H1 (cell line): ENCODE results near the gene CHCHD6. TPM values are rescaled to one million over a fixed set of nuclear protein-coding genes. Genes with fewer than 3 reads are reported as not detected.

ENCODE experiments used
- CTCF ChIA-PET: fragments of 300-600 bp; sonication (Branson Sonifier 250); formaldehyde crosslinking; loops from one replicate; lab custom pipeline; 2021; ENCODE audit not compliant: partially characterized antibody; lab: Charles Lee
- POLR2A ChIA-PET: fragments of 300-600 bp; sonication (Branson Sonifier 250); formaldehyde crosslinking; loops from one replicate; lab custom pipeline; 2021; ENCODE audit warnings: inconsistent platforms; ENCODE audit not compliant: partially characterized antibody; lab: Charles Lee
- DNase-seq, 2 experiments: peaks; one replicate each; pipeline versions ENCODE4 v3.0.0 to v3.0.0-alpha.2; 2010 to 2022; ENCODE audit warnings: low spot score in 2 of 2, low read depth in 1 of 2, mixed read lengths in 1 of 2
- FAIRE-seq: peaks from 2 replicates; lab custom pipeline; 2011; peaks lifted over from hg19 to GRCh38; lab: Jason Lieb, UNC
- H2AFZ ChIP-seq: 2 replicates; pipeline ENCODE4 v1.8.1; 2012; ENCODE audit warnings: low read length, inconsistent platforms
- H2AK5ac ChIP-seq: 2 replicates; pipeline ENCODE4 v1.6.1; 2013; ENCODE audit warnings: low read depth, low read length
- H2BK120ac ChIP-seq: replicated peaks from 2 replicates; pipeline ENCODE3; 2013; ENCODE audit warnings: low read depth, low read length, inconsistent platforms
- H2BK12ac ChIP-seq: 2 replicates; pipeline ENCODE4 v1.6.1; 2013; ENCODE audit warnings: low read depth, low read length
- H2BK15ac ChIP-seq: 2 replicates; pipeline ENCODE4 v1.6.1; 2013; ENCODE audit warnings: low read length
- H2BK20ac ChIP-seq: 2 replicates; pipeline ENCODE4 v1.6.1; 2013; ENCODE audit warnings: low read length
- H2BK5ac ChIP-seq: 2 replicates; pipeline ENCODE4 v1.6.1; 2013; ENCODE audit warnings: low read depth, low read length
- H3K14ac ChIP-seq: 2 replicates; pipeline ENCODE4 v1.6.1; 2013; ENCODE audit warnings: inconsistent platforms; ENCODE audit not compliant: insufficient read length
- H3K18ac ChIP-seq: 2 replicates; pipeline ENCODE4 v1.6.1; 2013; ENCODE audit warnings: low read length; ENCODE audit errors: extremely low read depth
- H3K23ac ChIP-seq: 2 replicates; pipeline ENCODE4 v1.6.1; 2013; ENCODE audit warnings: inconsistent platforms; ENCODE audit not compliant: insufficient read length
- H3K23me2 ChIP-seq: 2 replicates; pipeline ENCODE4 v1.6.1; 2013; ENCODE audit warnings: low read depth, low read length
- H3K27ac ChIP-seq: 2 replicates; pipeline ENCODE4 v1.6.1; 2011; ENCODE audit warnings: low read depth, low read length, inconsistent platforms
- H3K27me3 ChIP-seq, 4 experiments: replicated peaks in 1 of 4; 1 replicate in 1 of 4; 2 replicates in 3 of 4; pipeline versions ENCODE4 v1.6.1 to v1.8.1; 2011 to 2013; ENCODE audit warnings: low read length in 3 of 4, mild to moderate bottlenecking in 3 of 4, inconsistent platforms in 2 of 4, mixed read lengths in 2 of 4, moderate library complexity in 1 of 4; ENCODE audit not compliant: control insufficient read depth in 3 of 4, insufficient read depth in 3 of 4; ENCODE audit errors: extremely low read depth in 1 of 4
- H3K36me3 ChIP-seq, 4 experiments: 2 replicates each; pipeline versions ENCODE4 v1.6.1 to v1.8.1; 2011 to 2013; ENCODE audit warnings: mild to moderate bottlenecking in 4 of 4, low read length in 3 of 4, moderate library complexity in 2 of 4, control low read depth in 1 of 4, inconsistent platforms in 1 of 4; ENCODE audit not compliant: insufficient read depth in 4 of 4, control insufficient read depth in 2 of 4
- H3K4ac ChIP-seq: replicated peaks from 2 replicates; pipeline ENCODE3; 2013; ENCODE audit warnings: low read length, low read depth, mixed read lengths, inconsistent platforms; ENCODE audit not compliant: insufficient read length
- H3K4me1 ChIP-seq, 4 experiments: replicated peaks in 1 of 4; 1 replicate in 1 of 4; 2 replicates in 3 of 4; pipeline versions ENCODE4 v1.6.1 to v1.8.1; 2011 to 2013; ENCODE audit warnings: low read length in 3 of 4, inconsistent platforms in 2 of 4, mixed read lengths in 1 of 4; ENCODE audit not compliant: insufficient read depth in 4 of 4, control insufficient read depth in 3 of 4
- H3K4me2 ChIP-seq, 2 experiments: 2 replicates each; pipeline versions ENCODE4 v1.6.1 to v1.8.1; 2011 to 2013; ENCODE audit warnings: low read depth in 2 of 2, low read length in 2 of 2, control low read depth in 1 of 2, inconsistent platforms in 1 of 2, mild to moderate bottlenecking in 1 of 2; ENCODE audit not compliant: insufficient read depth in 1 of 2
- H3K4me3 ChIP-seq, 4 experiments: fragments of 200-600, 300-600 bp in 1 of 4; sonication (generic), shearing (Covaris generic), sonication (Bioruptor Twin) in 1 of 4; 2 replicates each; pipeline versions ENCODE4 v1.5.1 to v1.8.1; 2011 to 2016; ENCODE audit warnings: low read length in 4 of 4, low read depth in 3 of 4, control low read depth in 2 of 4, inconsistent platforms in 2 of 4, mild to moderate bottlenecking in 2 of 4, mixed read lengths in 1 of 4, moderate library complexity in 1 of 4; ENCODE audit not compliant: insufficient read depth in 2 of 4; ENCODE audit errors: extremely low read depth in 1 of 4
- H3K56ac ChIP-seq: replicated peaks from 2 replicates; pipeline ENCODE3; 2013; ENCODE audit warnings: low read depth, mild to moderate bottlenecking, mixed read lengths, low read length, inconsistent platforms; ENCODE audit not compliant: insufficient read length
- H3K79me1 ChIP-seq: 2 replicates; pipeline ENCODE4 v1.6.1; 2013; ENCODE audit warnings: low read depth, low read length, control low read depth
- H3K79me2 ChIP-seq, 2 experiments: 2 replicates each; pipeline versions ENCODE4 v1.6.1 to v1.8.1; 2012 to 2013; ENCODE audit warnings: low read length in 2 of 2, mild to moderate bottlenecking in 2 of 2, inconsistent platforms in 1 of 2; ENCODE audit not compliant: insufficient read depth in 2 of 2, control insufficient read depth in 1 of 2
- H3K9ac ChIP-seq, 4 experiments: replicated peaks in 1 of 4; 1 replicate in 1 of 4; 2 replicates in 3 of 4; pipeline versions ENCODE4 v1.6.1 to v1.8.1; 2011 to 2013; ENCODE audit warnings: low read depth in 3 of 4, low read length in 3 of 4, control low read depth in 2 of 4, mild to moderate bottlenecking in 2 of 4, moderate library complexity in 2 of 4, inconsistent platforms in 1 of 4; ENCODE audit errors: extremely low read depth in 1 of 4
- H3K9me3 ChIP-seq, 2 experiments: 2 replicates each; pipeline versions ENCODE4 v1.6.1 to v1.8.1; 2012 to 2013; ENCODE audit warnings: mild to moderate bottlenecking in 2 of 2, moderate library complexity in 2 of 2, control low read depth in 1 of 2, inconsistent platforms in 1 of 2, low read depth in 1 of 2, low read length in 1 of 2, mixed read lengths in 1 of 2; ENCODE audit not compliant: insufficient read depth in 2 of 2
- H4K20me1 ChIP-seq, 2 experiments: replicated peaks in 1 of 2; 2 replicates each; pipeline versions ENCODE3 to v1.8.1; 2011 to 2013; ENCODE audit warnings: inconsistent platforms in 2 of 2, low read length in 2 of 2, mild to moderate bottlenecking in 1 of 2; ENCODE audit not compliant: insufficient read depth in 2 of 2, control insufficient read depth in 1 of 2
- H4K5ac ChIP-seq: 2 replicates; pipeline ENCODE4 v1.6.1; 2013; ENCODE audit warnings: low read length, low read depth, mixed read lengths, inconsistent platforms; ENCODE audit not compliant: insufficient read length
- H4K8ac ChIP-seq: 2 replicates; pipeline ENCODE4 v1.8.0; 2013; ENCODE audit warnings: mild to moderate bottlenecking, moderate library complexity, low read length, inconsistent platforms; ENCODE audit not compliant: insufficient read depth; ENCODE audit errors: extremely low read depth
- H4K91ac ChIP-seq: replicated peaks from 2 replicates; pipeline ENCODE3; 2013; ENCODE audit warnings: low read length, mixed read lengths, inconsistent platforms; ENCODE audit not compliant: insufficient read length
- SP4 ChIP-seq: IDR thresholded peaks from 2 replicates; pipeline ENCODE4 v1.6.1; 2012; ENCODE audit warnings: low read length, inconsistent platforms
- WGBS, 2 experiments: shearing (Covaris generic) in 1 of 2; methylation state at CpG; one replicate each; pipeline versions ENCODE4 v1.1.6 to v1.1.7; 2013 to 2015; ENCODE audit warnings: low lambda C conversion rate in 2 of 2, mixed read lengths in 2 of 2, inconsistent platforms in 1 of 2, low coverage in 1 of 2, missing lambda C conversion rate in 1 of 2; ENCODE audit not compliant: insufficient replicate concordance in 2 of 2, insufficient coverage in 1 of 2, insufficient read length in 1 of 2; ENCODE audit errors: extremely low coverage in 1 of 2, missing lambda C conversion rate in 1 of 2; 5-methylcytosine and 5-hydroxymethylcytosine counted together
- polyA plus RNA-seq, 7 experiments: library from polyadenylated mRNA; depleted of rRNA in 3 of 7; stranded (reverse) in 5 of 7; unstranded in 2 of 7; fragments of >200 nt in 5 of 7; fragments of 200-250 nt in 2 of 7; gene quantifications; 1 replicate in 5 of 7; 2 replicates in 1 of 7; 4 replicates in 1 of 7; pipeline versions ENCODE4 v1.2.1 to v1.2.3, GENCODE V29; 2011 to 2013; ENCODE audit warnings: missing spikeins in 2 of 7, mixed read lengths in 2 of 7
- total RNA-seq: library from RNA; stranded (reverse); fragmentation: NEBNext Ultra II Directional; extraction: Animal tissue kit (Norgen Biotek cat#: 25700); gene quantifications from 2 replicates; pipeline ENCODE4 v1.2.1, GENCODE V29; 2021

The CHCHD6 gene
- total and polyA plus RNA-seq, 2 of the 8 experiments (the other 6 are each of a cell fraction or from before 2014, with no cell fraction given) = 32.4 to 37.6 TPM

GRCh38 chr3:126858887-126859286 lies 154.8 kb downstream of the CHCHD6 start:
- FAIRE-seq (no peak), DNase-seq (no peak)
- Histone ChIP-seq H3K79me1 (no peaks in the 10 kb centered on the region), H2BK15ac (no peak overlapping the region), H3K18ac (no peak overlapping the region), H3K36me3 (peaks cover 0 to 3% (median 0%) of the 10 kb centered on the region in 4 experiments; a peak in 1 of 8 replicates), H3K9ac (no peak overlapping the region), H2AK5ac (no peak overlapping the region), H3K14ac (no peak overlapping the region), H3K23ac (no peak overlapping the region), H2BK20ac (no peak overlapping the region), H2AFZ (no peak overlapping the region), H2BK12ac (no peak overlapping the region), H3K27me3 (no peaks in the 10 kb centered on the region; a peak in 1 of 7 replicates), H3K27ac (no peak overlapping the region), H3K79me2 (no peaks in the 10 kb centered on the region), H3K4me3 (no peak overlapping the region), H4K8ac (peak overlapping the region; percentile 11; the same call in 1 of the 2 replicates), H4K91ac (no peak overlapping the region), H2BK120ac (no peak overlapping the region), H3K4ac (no peak overlapping the region), H3K4me2 (no peak overlapping the region), H4K20me1 (no peaks in the 10 kb centered on the region), H3K23me2 (peaks cover 8% of the 10 kb centered on the region; the same call in 1 of the 2 replicates), H4K5ac (no peak overlapping the region), H3K4me1 (peaks cover 0 to 15% (median 10%) of the 10 kb centered on the region in 4 experiments; a peak in 6 of 7 replicates), H3K9me3 (peaks cover 0 to under 1% of the 10 kb centered on the region in 2 experiments; a peak in 1 of 4 replicates), H3K56ac (no peak overlapping the region), H2BK5ac (no peak overlapping the region)
- ChIA-PET POLR2A (interaction anchor here (1.4 kb wide), 1 partner anchor 8 kb away, joined by 4 read pairs; no protein-coding TSS in a partner anchor), CTCF (interaction anchor here (0.9 to 2.3 kb wide), 3 partner anchors 23 to 107 kb away, joined by 3 to 8 read pairs (median 4); no protein-coding TSS in a partner anchor)
- 76% methylated on average over 10 of the region's 10 CpGs; no CpG with 5 or more reads in 1 of the 2 experiments for WGBS, 2 experiments
- no peak for TF ChIP-seq SP4
